Measurements from ENCODE around the gene NPR2. TPM values are rescaled to one million over a fixed set of nuclear protein-coding genes. Genes with fewer than 3 reads are reported as not detected.

Gene NPR2
- total RNA-seq, 2 donors from 2014 or later, result 22.9 to 26.0 TPM

GRCh38 chr9:35743880-35744518, 47.4 kb upstream of the NPR2 start:
- TF ChIP-seq, protein P1, sequence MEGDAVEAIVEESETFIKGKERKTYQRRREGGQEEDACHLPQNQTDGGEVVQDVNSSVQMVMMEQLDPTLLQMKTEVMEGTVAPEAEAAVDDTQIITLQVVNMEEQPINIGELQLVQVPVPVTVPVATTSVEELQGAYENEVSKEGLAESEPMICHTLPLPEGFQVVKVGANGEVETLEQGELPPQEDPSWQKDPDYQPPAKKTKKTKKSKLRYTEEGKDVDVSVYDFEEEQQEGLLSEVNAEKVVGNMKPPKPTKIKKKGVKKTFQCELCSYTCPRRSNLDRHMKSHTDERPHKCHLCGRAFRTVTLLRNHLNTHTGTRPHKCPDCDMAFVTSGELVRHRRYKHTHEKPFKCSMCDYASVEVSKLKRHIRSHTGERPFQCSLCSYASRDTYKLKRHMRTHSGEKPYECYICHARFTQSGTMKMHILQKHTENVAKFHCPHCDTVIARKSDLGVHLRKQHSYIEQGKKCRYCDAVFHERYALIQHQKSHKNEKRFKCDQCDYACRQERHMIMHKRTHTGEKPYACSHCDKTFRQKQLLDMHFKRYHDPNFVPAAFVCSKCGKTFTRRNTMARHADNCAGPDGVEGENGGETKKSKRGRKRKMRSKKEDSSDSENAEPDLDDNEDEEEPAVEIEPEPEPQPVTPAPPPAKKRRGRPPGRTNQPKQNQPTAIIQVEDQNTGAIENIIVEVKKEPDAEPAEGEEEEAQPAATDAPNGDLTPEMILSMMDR (conservative IDR thresholded peaks at IDR 0.05), result no peak
- H3K36me3 Mint-ChIP-seq (ENCODE audit: low read depth), result peaks cover 66% of the 10 kb centered on the region
- H3K27ac Mint-ChIP-seq, result no peak overlapping the region
- H3K9me3 Mint-ChIP-seq, result no peaks in the 10 kb centered on the region
- WGBS, 2 experiments (ENCODE audit: insufficient coverage in 1 of 2, insufficient read length in 1 of 2), result 85 to 94% methylated on average over 4 to 8 of the region's 8 CpGs
- Histone ChIP-seq H3K9ac (ENCODE audit: extremely low read depth, low read length, poor library complexity, severe bottlenecking) (no peak overlapping the region), H3K4me3 (ENCODE audit: low read length) (no peak overlapping the region), H3K4me1 (ENCODE audit: control insufficient read depth, insufficient read depth, low read length) (no peaks in the 10 kb centered on the region), H3K27me3 (ENCODE audit: control insufficient read depth, insufficient read depth, low read length, poor library complexity, severe bottlenecking) (no peaks in the 10 kb centered on the region), H3K36me3 (ENCODE audit: control insufficient read depth, insufficient read depth, low read length) (peaks cover 60% of the 10 kb centered on the region), H3K27ac (ENCODE audit: low read depth, low read length) (no peak overlapping the region), H3K9me3 (ENCODE audit: control insufficient read depth, low read length) (no peaks in the 10 kb centered on the region)
- no peak overlapping the region for H3K4me3 Mint-ChIP-seq
- DNase-seq, result no peak
- H3K27me3 Mint-ChIP-seq (ENCODE audit: insufficient read depth), result no peaks in the 10 kb centered on the region
- peaks cover 24% of the 10 kb centered on the region for H3K4me1 Mint-ChIP-seq

DNA sequence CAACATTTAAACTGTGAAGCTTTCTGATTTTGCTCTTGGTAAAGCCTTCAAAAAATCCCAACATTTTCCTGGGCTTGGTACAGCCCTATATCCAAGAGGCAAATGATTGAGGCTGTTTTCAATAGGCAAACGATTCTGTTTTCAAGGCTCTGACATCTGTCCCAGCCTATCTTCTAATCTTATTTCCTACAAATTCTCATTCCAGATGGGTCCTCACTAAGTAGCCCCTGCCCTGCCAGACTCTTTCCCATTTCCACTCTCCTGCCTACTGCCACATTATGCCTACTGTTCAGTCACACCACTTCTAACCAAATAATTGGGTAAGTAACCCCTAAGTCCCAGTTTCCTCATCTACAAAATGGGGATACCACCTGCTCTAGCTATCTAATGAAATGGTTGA, 45.8 kb upstream of the NPR2 start:
- peaks cover 24% of the 10 kb centered on the region for H3K4me1 Mint-ChIP-seq
- Histone ChIP-seq H3K27ac (ENCODE audit: low read depth, low read length) (no peak overlapping the region), H3K9me3 (ENCODE audit: control insufficient read depth, low read length) (no peaks in the 10 kb centered on the region), H3K4me1 (ENCODE audit: control insufficient read depth, insufficient read depth, low read length) (no peaks in the 10 kb centered on the region), H3K36me3 (ENCODE audit: control insufficient read depth, insufficient read depth, low read length) (peaks cover 48% of the 10 kb centered on the region), H3K4me3 (ENCODE audit: low read length) (peak overlapping the region; percentile 94), H3K9ac (ENCODE audit: extremely low read depth, low read length, poor library complexity, severe bottlenecking) (no peak overlapping the region), H3K27me3 (ENCODE audit: control insufficient read depth, insufficient read depth, low read length, poor library complexity, severe bottlenecking) (no peaks in the 10 kb centered on the region)
- H3K4me3 Mint-ChIP-seq, result no peak overlapping the region
- H3K27me3 Mint-ChIP-seq (ENCODE audit: insufficient read depth), result no peaks in the 10 kb centered on the region
- H3K27ac Mint-ChIP-seq, result no peak overlapping the region
- no peak for DNase-seq
- H3K36me3 Mint-ChIP-seq (ENCODE audit: low read depth), result peaks cover 52% of the 10 kb centered on the region
- TF ChIP-seq, protein P1 (conservative IDR thresholded peaks at IDR 0.05), result no peak
- no peaks in the 10 kb centered on the region for H3K9me3 Mint-ChIP-seq
- 92 to 100% methylated on average over 1 of the region's 1 CpG for WGBS, 2 experiments (ENCODE audit: insufficient coverage in 1 of 2, insufficient read length in 1 of 2)

DNA sequence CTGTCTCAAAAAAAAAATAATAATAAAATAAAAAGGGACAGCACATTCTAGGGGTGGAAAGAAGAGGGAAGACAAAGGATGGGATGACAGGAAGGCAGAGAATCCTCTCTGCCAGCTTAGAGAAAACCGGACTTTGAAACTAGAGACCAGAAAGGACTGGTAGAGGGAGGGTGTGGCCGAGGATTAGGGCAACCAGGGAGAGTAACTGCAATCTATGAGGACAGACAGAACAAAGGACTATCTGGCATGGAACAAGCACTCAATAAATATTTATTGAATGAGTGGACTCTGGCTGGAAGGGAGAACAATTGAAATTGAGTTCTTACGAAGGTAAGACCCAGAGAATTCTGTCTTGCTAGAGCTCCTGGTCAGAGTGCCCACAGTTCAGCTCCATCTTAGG, 44.8 kb upstream of the NPR2 start:
- H3K9me3 ChIP-seq (ENCODE audit: control insufficient read depth, low read length), result no peaks in the 10 kb centered on the region
- TF ChIP-seq, protein P1 (conservative IDR thresholded peaks at IDR 0.05), result no peak
- H3K36me3 ChIP-seq (ENCODE audit: control insufficient read depth, insufficient read depth, low read length), result peaks cover 50% of the 10 kb centered on the region
- peaks cover 24% of the 10 kb centered on the region for H3K4me1 Mint-ChIP-seq
- peaks cover 48% of the 10 kb centered on the region for H3K36me3 Mint-ChIP-seq (ENCODE audit: low read depth)
- H3K4me3 Mint-ChIP-seq, result peak overlapping the region; percentile 92
- H3K4me1 ChIP-seq (ENCODE audit: control insufficient read depth, insufficient read depth, low read length), result no peaks in the 10 kb centered on the region
- H3K9me3 Mint-ChIP-seq, result no peaks in the 10 kb centered on the region
- no peak overlapping the region for H3K9ac ChIP-seq (ENCODE audit: extremely low read depth, low read length, poor library complexity, severe bottlenecking)
- WGBS, 2 experiments (ENCODE audit: insufficient coverage in 1 of 2, insufficient read length in 1 of 2), result 75 to 84% methylated on average over 3 of the region's 3 CpGs
- peak overlapping the region; percentile 94 for H3K4me3 ChIP-seq (ENCODE audit: low read length)
- no peaks in the 10 kb centered on the region for H3K27me3 Mint-ChIP-seq (ENCODE audit: insufficient read depth)
- DNase-seq, result no peak
- no peak overlapping the region for H3K27ac Mint-ChIP-seq
- H3K27me3 ChIP-seq (ENCODE audit: control insufficient read depth, insufficient read depth, low read length, poor library complexity, severe bottlenecking), result no peaks in the 10 kb centered on the region
- H3K27ac ChIP-seq (ENCODE audit: low read depth, low read length), result no peak overlapping the region
